A673 (cell line): ENCODE measurements around the gene CASKIN1. TPM values are rescaled to one million over a fixed set of nuclear protein-coding genes. Genes with fewer than 3 reads are reported as not detected.
"Not testable (repeated sequence)": the region's sequence is repeated elsewhere in the genome, so short reads cannot be mapped to it uniquely, and the experiment has no call there.

Source experiments
- BruUV-seq: library from RNA; stranded (reverse); fragments of 400-500 nt; replicated peaks from 2 replicates; lab custom pipeline; 2021; lab: Mats Ljungman, UMichigan
- CTCF ChIA-PET: fragments of 300-600 bp; sonication (Branson Sonifier 250); formaldehyde crosslinking; loops from one replicate; lab custom pipeline; 2022; ENCODE audit warnings: antibody characterized with exemption; lab: Charles Lee
- POLR2A ChIA-PET: fragments of 300-600 bp; sonication (Branson Sonifier 250); formaldehyde crosslinking; loops from one replicate; lab custom pipeline; 2022; ENCODE audit warnings: antibody characterized with exemption; ENCODE audit not compliant: low non-redundant PET; lab: Charles Lee
- DNase-seq: peaks from one replicate; pipeline ENCODE4 v3.0.0-alpha.2; 2015; ENCODE audit warnings: low spot score
- H3K27ac ChIP-seq: fragments of 200-600 bp; sonication (generic); 2 replicates; pipeline ENCODE4 v1.5.1; 2016; ENCODE audit warnings: mixed run types, low read depth, mild to moderate bottlenecking, mixed read lengths, antibody characterized with exemption, low read length; ENCODE audit not compliant: poor library complexity, severe bottlenecking
- H3K27me3 ChIP-seq: fragments of 200-600 bp; sonication (generic); replicated peaks from 2 replicates; pipeline ENCODE4 v1.6.1; 2017; ENCODE audit warnings: mixed run types, low read depth, mild to moderate bottlenecking, mixed read lengths, antibody characterized with exemption, low read length; ENCODE audit not compliant: insufficient read depth, poor library complexity
- H3K36me3 ChIP-seq: fragments of 200-600 bp; sonication (generic); 2 replicates; pipeline ENCODE4 v1.6.1; 2016; ENCODE audit warnings: mixed run types, mild to moderate bottlenecking, mixed read lengths, antibody characterized with exemption, low read length; ENCODE audit not compliant: insufficient read depth, poor library complexity, severe bottlenecking
- H3K4me1 ChIP-seq: fragments of 200-600 bp; sonication (generic); 2 replicates; pipeline ENCODE4 v1.6.1; 2017; ENCODE audit warnings: mixed run types, mild to moderate bottlenecking, mixed read lengths, antibody characterized with exemption, low read length; ENCODE audit not compliant: insufficient read depth, poor library complexity, severe bottlenecking
- H3K4me3 ChIP-seq: fragments of 200-600 bp; sonication (generic); 2 replicates; pipeline ENCODE4 v1.5.1; 2016; ENCODE audit warnings: low read depth, mixed run types, mild to moderate bottlenecking, mixed read lengths, low read length; ENCODE audit not compliant: poor library complexity, severe bottlenecking
- H3K9me3 ChIP-seq: fragments of 200-600 bp; sonication (generic); 2 replicates; pipeline ENCODE4 v1.6.1; 2016; ENCODE audit warnings: mixed run types, low read depth, mild to moderate bottlenecking, mixed read lengths, antibody characterized with exemption, low read length; ENCODE audit not compliant: poor library complexity, severe bottlenecking
- EZH2 ChIP-seq: fragments of 200-600 bp; sonication (generic); IDR thresholded peaks from 2 replicates; pipeline ENCODE4 v1.6.1; 2017; ENCODE audit warnings: borderline replicate concordance, low read depth, mild to moderate bottlenecking, mixed read lengths, antibody characterized with exemption, low read length; ENCODE audit not compliant: poor library complexity, severe bottlenecking
- intact Hi-C: fragments of 100-400 bp; cut with micrococcal nuclease; formaldehyde crosslinking; loops from one replicate; pipeline ENCODE4 v1.10.0; 2022; ENCODE audit not compliant: unreplicated experiment
- total RNA-seq: library from RNA; stranded (reverse); gene quantifications from 2 replicates; pipeline ENCODE4 v1.2.3, GENCODE V29; 2021
- TF ChIP-seq, protein P1 (sequence below): fragments of 300-800, 200-600 bp; sonication (generic); conservative IDR thresholded peaks from 2 replicates; pipeline ENCODE4 v1.5.1; 2017; ENCODE audit warnings: low read depth, mild to moderate bottlenecking, antibody characterized with exemption, low read length, moderate library complexity, mixed read lengths

CASKIN1 gene
- total RNA-seq, 1 experiment from 2014 or later, result 1.1 TPM

DNA sequence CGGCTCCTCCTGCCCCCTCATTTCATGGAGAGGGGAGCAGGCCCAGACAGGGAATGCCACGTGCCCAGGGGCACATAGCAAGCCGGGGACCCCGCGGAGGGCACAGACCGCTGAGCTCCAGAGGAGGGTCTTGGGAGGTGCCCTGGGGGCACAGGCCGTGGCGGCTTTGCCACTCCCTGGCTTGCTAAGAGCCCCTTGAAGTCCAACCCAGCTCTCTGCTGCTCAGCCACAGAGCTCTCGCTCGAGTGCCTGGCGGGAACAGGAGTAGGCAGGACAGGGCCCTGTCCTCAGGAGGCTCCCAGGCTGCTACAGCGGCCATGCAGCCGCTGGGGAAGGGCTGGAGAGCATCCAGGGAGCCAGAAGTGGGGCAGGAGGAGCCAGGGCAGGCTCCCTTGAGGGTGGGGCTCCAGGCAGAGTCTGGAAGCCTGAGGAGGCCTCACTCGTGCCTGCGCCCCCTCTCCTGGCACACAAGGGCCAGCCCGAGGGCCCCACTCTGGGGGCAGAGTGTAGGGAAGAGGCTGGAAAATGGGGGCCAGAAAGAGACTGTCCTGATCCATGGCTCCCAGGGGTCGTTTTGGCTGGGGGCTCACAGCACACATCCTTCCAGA is 52.4 kb downstream of the CASKIN1 start:
- POLR2A ChIA-PET, result interaction anchor here (0.7 kb wide), 1 partner anchor 11 kb away, joined by 6 read pairs; no protein-coding TSS in a partner anchor
- Histone ChIP-seq H3K4me1 (peaks cover 9% of the 10 kb centered on the region), H3K36me3 (no peaks in the 10 kb centered on the region), H3K4me3 (no peak overlapping the region), H3K9me3 (no peaks in the 10 kb centered on the region), H3K27me3 (no peaks in the 10 kb centered on the region), H3K27ac (no peak overlapping the region)
- intact Hi-C loops, result no loop called here
- CTCF ChIA-PET, result no interaction called here
- DNase-seq, result no peak
- TF ChIP-seq EZH2, result no peak
- TF ChIP-seq, protein P1, sequence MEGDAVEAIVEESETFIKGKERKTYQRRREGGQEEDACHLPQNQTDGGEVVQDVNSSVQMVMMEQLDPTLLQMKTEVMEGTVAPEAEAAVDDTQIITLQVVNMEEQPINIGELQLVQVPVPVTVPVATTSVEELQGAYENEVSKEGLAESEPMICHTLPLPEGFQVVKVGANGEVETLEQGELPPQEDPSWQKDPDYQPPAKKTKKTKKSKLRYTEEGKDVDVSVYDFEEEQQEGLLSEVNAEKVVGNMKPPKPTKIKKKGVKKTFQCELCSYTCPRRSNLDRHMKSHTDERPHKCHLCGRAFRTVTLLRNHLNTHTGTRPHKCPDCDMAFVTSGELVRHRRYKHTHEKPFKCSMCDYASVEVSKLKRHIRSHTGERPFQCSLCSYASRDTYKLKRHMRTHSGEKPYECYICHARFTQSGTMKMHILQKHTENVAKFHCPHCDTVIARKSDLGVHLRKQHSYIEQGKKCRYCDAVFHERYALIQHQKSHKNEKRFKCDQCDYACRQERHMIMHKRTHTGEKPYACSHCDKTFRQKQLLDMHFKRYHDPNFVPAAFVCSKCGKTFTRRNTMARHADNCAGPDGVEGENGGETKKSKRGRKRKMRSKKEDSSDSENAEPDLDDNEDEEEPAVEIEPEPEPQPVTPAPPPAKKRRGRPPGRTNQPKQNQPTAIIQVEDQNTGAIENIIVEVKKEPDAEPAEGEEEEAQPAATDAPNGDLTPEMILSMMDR, result no peak
- BruUV-seq, result no TSS peak

- TF ChIP-seq, protein P1, result no peak
- no peak for TF ChIP-seq EZH2
- Histone ChIP-seq H3K27ac (no peak overlapping the region), H3K4me3 (no peak overlapping the region), H3K27me3 (no peaks in the 10 kb centered on the region), H3K9me3 (no peaks in the 10 kb centered on the region), H3K36me3 (no peaks in the 10 kb centered on the region), H3K4me1 (peaks cover 5% of the 10 kb centered on the region)
- POLR2A ChIA-PET, result interaction anchor here (0.7 kb wide), 1 partner anchor 11 kb away, joined by 6 read pairs; no protein-coding TSS in a partner anchor
- CTCF ChIA-PET, result no interaction called here
- intact Hi-C loops, result no loop called here
- no TSS peak for BruUV-seq
- DNase-seq, result no peak
Observed at GRCh38 chr16:2142942-2143877, 53.2 kb downstream of the CASKIN1 start.

- H3K4me1 ChIP-seq, POLR2A ChIA-PET, intact Hi-C loops, CTCF ChIA-PET, H3K27me3 ChIP-seq, H3K36me3 ChIP-seq, BruUV-seq, H3K9me3 ChIP-seq: not testable (repeated sequence)
- peak; percentile 91 for DNase-seq
- peak within 1 kb of the TSS; percentile 51 for H3K4me3 ChIP-seq
- H3K27ac ChIP-seq, result peak within 1 kb of the TSS; percentile 23
Observed at GRCh38 chr16:2135770-2136490, 60.5 kb downstream of the CASKIN1 start, which contains the start of gene PKD1. Gene PKD1 (minus strand): TSS chr16:2135898. CDS start chr16:2135689, 209 bp downstream.

GRCh38 chr16:2135071-2135470 is 61.3 kb downstream of the CASKIN1 start:
- H3K4me3 ChIP-seq, result peak overlapping the region; percentile 51
- H3K36me3 ChIP-seq, H3K27me3 ChIP-seq, CTCF ChIA-PET, H3K4me1 ChIP-seq, DNase-seq, BruUV-seq, H3K9me3 ChIP-seq, POLR2A ChIA-PET, intact Hi-C loops, H3K27ac ChIP-seq: not testable (repeated sequence)

- H3K4me1 ChIP-seq, H3K9me3 ChIP-seq, H3K36me3 ChIP-seq, H3K27me3 ChIP-seq, H3K4me3 ChIP-seq, H3K27ac ChIP-seq, CTCF ChIA-PET, BruUV-seq, DNase-seq, intact Hi-C loops, POLR2A ChIA-PET: not testable (repeated sequence)
Observed at GRCh38 chr16:2133797-2134196, 62.6 kb downstream of the CASKIN1 start.
